ENCODE measurements around the gene PIR.
A peak's percentile ranks its signal among the peaks of the same experiment; 100 is the strongest.

The PIR gene

GRCh38 chrX:15413101-15413500 is 80.0 kb downstream of the PIR start:
- DNase-seq = no peak

DNA sequence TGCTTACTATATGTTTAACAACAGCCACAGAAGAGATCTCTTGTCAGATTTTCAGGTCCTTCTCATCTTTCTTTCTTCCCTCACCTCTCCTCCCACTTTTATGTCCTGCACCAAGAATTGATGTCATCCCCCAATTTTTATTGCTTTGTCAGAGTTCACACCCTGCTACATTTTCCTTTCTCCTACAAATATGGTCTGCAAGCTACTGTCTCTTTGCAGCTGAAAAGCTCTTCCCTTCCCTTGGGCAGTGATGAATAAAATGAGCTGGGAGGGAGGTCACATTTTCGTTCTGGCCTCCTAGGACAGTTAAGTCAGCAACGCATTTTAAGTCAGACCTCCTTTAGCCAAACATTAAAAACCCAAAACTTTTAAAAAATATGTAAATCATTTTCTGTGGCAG is 82.2 kb downstream of the PIR start:
- no peak for DNase-seq

GRCh38 chrX:15410430-15410829 is 82.7 kb downstream of the PIR start:
- no peak for DNase-seq

GRCh38 chrX:15405846-15406245 is 87.3 kb downstream of the PIR start:
- no peak for DNase-seq

GRCh38 chrX:15404401-15405096 is 88.6 kb downstream of the PIR start:
- no peak for DNase-seq

GRCh38 chrX:15401378-15401777 is 91.8 kb downstream of the PIR start:
- no peak for DNase-seq

GRCh38 chrX:15399962-15400391 is 93.2 kb downstream of the PIR start:
- DNase-seq = no peak

- no peak for DNase-seq
Measured at GRCh38 chrX:15398874-15399273, 94.3 kb downstream of the PIR start.

GRCh38 chrX:15395789-15396188 is 97.3 kb downstream of the PIR start:
- DNase-seq = no peak

DNA sequence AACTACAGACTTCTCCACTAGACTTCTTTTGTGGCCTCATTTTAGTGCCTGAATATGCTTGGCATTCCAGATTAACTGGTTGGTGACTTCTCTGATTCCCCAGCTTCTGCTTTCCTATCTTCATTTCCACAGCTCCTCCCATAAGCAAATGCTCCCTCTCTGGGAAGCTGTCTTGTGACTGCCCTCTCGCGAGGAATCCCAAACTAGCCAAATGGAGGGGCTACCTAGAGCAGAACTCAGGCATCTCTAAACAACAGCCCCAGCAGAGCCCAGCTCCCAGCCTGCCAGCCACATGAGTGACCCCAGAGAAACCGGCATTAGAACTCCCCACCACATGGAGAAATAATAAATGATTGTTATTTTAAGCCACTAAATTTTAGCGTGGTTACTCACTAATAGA is 101.3 kb downstream of the PIR start:
- DNase-seq = no peak

DNA sequence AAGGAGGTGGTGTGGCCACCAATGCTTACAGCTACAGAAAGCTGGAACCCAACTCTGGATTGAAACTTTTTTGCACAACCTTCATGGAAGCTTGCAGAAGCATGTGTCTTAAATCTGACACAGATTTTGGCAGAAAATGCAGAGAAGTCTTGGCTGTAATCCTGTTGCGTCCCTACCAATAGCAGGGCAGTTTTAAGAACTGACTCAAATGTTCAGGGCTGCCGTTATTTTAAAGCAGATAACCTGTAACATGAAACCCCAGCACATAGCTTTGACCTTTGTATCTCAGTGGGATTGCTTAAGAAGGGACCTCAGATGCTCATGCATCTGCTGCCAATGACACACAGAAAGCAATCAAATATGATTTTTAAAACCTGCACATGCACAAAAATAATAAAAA is 108.8 kb downstream of the PIR start, which contains the start of gene VEGFD:
Gene VEGFD, minus strand, starts transcription at position 110 of the 400 bp plus-strand sequence. CDS start 467 bp downstream, outside the sequence.
- peak; percentile 34 for DNase-seq

GRCh38 chrX:15382813-15383212 is 110.3 kb downstream of the PIR start:
- no peak for DNase-seq

DNA sequence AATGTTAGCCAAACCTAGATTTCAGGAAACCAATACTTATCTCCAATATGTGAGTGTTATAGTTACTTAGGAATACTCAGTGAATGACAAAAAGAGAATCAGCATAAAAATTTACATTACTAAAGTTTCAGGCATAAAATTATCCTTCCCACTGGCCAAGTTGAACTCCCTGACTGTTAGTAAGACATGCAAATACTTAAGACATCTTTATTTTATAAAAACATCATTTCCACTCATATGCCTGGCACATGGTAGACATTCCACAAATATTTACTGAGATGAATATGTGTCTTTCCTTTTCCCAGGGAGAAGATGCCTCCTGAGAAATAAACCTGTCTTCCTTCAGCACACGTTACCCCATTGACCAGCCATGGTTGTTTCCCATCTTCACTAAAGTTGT is 116.2 kb downstream of the PIR start:
- no peak for DNase-seq

- no peak for DNase-seq
Measured at GRCh38 chrX:15373976-15374375, 119.2 kb downstream of the PIR start.

- no peak for DNase-seq
Measured at GRCh38 chrX:15366506-15367352, 126.4 kb downstream of the PIR start.

- no peak for DNase-seq
Measured at GRCh38 chrX:15359701-15360100, 133.4 kb downstream of the PIR start.

DNA sequence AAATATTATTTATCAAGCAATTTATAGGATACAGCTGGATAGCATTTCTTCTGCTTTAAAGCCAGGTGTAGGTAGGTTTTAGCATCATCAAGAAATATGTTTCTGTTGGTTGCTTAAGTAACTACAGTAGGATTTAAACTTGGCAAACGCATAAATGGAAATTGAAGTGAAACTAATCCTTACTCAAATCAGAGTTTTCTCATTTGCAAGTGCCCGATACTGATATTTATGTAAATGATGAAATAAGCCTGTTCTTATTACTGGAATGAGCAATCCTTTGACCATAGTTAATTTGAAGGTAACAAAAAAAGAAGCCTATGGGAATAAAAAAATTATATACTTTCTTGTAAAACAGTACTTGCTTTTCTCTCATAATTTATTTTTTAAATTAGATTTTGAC is 134.6 kb downstream of the PIR start:
- no peak for DNase-seq

DNA sequence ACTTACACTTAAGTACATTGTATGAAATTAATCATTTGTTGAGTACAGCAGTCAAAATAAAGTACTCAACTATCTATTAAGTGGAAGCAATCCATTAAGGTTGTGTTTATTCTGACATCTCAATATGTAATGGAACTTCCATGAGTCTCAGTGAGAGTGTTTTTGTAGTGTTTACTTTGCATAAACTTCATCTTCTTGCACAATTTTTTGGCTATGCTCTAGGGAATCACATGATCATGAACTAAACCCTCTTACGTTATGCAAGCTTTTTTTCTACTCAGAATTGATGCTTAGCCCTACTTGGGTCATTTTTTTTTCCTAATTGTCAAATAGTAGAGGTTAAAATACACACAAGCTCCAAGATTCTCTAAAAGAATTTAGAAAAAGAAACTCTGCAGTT is 136.7 kb downstream of the PIR start:
- DNase-seq = no peak

DNA sequence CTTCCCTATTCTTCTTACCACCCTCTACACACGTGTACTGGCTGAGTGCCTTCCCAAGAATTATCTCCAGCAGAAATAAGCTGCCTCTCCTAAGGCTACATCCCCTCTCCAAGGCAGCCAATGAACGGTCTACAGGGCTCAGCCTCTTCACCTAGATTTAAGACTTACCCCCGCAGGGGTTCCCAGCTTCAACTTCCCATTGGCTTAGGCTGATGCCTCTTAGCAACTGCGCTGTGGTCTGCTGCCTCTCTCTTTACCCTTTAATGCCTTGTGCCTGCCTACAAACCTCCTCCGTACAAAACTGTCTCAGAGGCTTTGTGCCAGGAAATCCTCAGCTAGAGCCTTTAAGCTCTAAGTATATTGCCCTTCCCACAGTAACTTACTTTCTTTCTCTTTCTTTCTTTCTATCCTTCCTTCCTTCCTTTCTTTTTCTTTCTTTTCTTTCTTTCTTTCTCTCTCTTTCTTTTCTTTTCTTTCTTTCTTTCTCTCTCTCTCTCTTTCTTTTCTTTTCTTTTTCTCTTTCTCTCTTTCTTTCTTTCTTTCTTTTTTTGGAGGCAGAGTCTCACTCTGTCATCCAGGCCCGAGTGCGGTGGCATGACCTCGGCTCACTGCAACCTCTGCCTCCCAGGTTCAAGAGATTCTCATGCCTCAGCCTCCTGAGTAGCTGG is 142.7 kb downstream of the PIR start:
- DNase-seq = no peak

DNA sequence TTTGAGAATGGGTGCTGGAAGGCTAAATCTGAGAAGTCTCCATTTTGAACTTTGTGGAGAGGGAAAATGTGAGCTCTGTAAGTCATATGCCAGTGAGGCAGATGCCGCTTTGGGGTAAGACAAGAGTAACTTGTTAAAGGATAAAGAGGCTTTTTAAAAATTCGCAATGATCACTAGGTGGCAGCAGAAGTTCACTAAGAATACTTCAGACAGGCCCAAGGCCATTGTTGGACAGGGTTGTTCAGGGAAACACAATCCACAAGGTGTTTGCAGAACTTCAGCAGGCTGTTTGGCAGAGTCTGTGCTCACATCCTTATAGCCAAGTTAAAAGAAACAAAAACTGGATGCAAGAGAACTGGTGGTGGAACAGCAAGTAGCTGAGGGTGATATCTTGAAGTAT is 144.1 kb downstream of the PIR start:
- peak; percentile 60 for DNase-seq

- DNase-seq = no peak
Measured at GRCh38 chrX:15345976-15346375, 147.2 kb downstream of the PIR start.

DNA sequence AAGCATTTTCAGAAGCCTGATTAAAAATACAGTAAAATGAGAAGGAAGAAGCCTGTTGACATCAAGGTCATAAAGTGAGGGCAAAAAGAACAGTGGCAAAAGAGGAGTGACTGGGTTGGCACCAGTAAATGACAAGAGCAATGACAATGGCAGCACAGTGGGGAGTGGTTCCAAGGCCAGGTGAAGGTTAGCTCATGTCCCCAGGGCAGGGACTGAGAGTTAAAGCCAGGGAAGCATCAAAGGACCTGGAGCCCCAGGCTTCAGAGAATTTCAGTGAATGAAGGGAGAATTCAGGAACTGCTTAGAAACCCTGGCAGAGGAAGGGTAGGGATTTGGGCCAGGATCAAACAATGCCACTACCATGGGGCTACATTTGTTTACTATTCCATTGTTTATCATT is 149.0 kb downstream of the PIR start:
- no peak for DNase-seq

DNA sequence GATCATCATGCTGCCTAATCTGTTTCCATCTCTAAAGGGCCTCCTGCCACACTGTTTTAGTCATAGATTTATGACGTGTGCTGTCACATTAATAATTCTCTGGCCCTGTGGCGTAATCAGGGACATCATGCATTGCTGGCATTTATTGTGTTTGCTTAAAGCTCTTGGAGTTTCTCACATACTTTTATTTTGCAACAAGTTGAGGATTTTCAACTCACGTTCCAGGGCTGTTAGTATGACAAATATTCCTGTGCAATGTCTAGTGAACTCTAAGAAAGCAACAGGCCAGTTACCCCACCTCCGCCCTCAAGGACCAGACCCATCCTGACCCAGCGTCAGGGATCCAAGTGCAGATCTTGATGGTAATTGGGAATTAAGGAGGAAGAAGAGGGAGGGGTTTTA is 150.1 kb downstream of the PIR start:
- no peak for DNase-seq

DNA sequence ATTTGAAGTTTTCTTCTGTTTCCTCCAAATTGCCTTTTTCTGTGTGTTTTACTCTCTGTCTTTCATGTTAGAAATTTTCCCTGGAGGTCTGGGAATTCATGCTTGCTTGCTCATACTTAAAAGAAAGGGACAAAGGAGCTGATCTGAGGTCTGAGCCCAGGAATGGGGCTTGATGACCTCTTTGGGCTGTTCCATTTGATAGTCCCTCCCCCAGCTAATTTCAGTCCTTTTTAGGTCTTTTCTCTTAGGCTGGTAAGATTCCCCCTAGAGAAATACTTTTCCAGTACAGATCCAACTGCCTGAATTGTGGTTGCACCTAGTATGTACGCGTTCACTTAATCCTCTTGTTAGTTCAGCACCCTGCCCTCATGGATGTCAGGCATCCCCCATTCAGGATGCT is 152.3 kb downstream of the PIR start:
- no peak for DNase-seq

Data from DMS 273 treated with DMSO at 0.1 percent for 48 hours (cell line).